GM19324 (cell line): ENCODE data around the gene TRPM1.

Experiments
- ATAC-seq: cut with Tn5 transposase; IDR thresholded peaks from one replicate; pipeline ENCODE4 v1.9.1; 2021; ENCODE audit warnings: mild to moderate bottlenecking, moderate library complexity; ENCODE audit not compliant: unreplicated experiment, low FRiP score

The TRPM1 gene

GRCh38 chr15:31051496-31052080 lies 49.9 kb downstream of the TRPM1 start:
- ATAC-seq: no peak

- ATAC-seq: no peak
These were observed 50.6 kb downstream of the TRPM1 start for GRCh38 chr15:31050953-31051352.

GRCh38 chr15:31049682-31050615 lies 51.6 kb downstream of the TRPM1 start:
- ATAC-seq: no peak

GRCh38 chr15:31049111-31049510 lies 52.4 kb downstream of the TRPM1 start:
- no peak for ATAC-seq

- no peak for ATAC-seq
These were observed 54.1 kb downstream of the TRPM1 start for GRCh38 chr15:31047437-31047836.

GRCh38 chr15:31046759-31047359 lies 54.7 kb downstream of the TRPM1 start:
- ATAC-seq: no peak

GRCh38 chr15:31045606-31046005 lies 55.9 kb downstream of the TRPM1 start:
- no peak for ATAC-seq

GRCh38 chr15:31042751-31043150 lies 58.8 kb downstream of the TRPM1 start:
- ATAC-seq: no peak

- no peak for ATAC-seq
These were observed 59.9 kb downstream of the TRPM1 start for GRCh38 chr15:31041610-31042009.

- no peak for ATAC-seq
These were observed 60.9 kb downstream of the TRPM1 start for GRCh38 chr15:31040611-31041010.

GRCh38 chr15:31039961-31040360 lies 61.6 kb downstream of the TRPM1 start:
- no peak for ATAC-seq

GRCh38 chr15:31037731-31038477 lies 63.6 kb downstream of the TRPM1 start:
- no peak for ATAC-seq

GRCh38 chr15:31036783-31037182 lies 64.7 kb downstream of the TRPM1 start:
- ATAC-seq: no peak

- ATAC-seq: no peak
These were observed 65.9 kb downstream of the TRPM1 start for GRCh38 chr15:31035610-31036009.

GRCh38 chr15:31034152-31034551 lies 67.4 kb downstream of the TRPM1 start:
- no peak for ATAC-seq

- no peak for ATAC-seq
These were observed 68.6 kb downstream of the TRPM1 start for GRCh38 chr15:31032961-31033371.

- ATAC-seq: peak; percentile 66
These were observed 70.0 kb downstream of the TRPM1 start for GRCh38 chr15:31031471-31032067.

GRCh38 chr15:31027910-31028578 lies 73.5 kb downstream of the TRPM1 start:
- ATAC-seq: no peak

- ATAC-seq: no peak
These were observed 75.5 kb downstream of the TRPM1 start for GRCh38 chr15:31025996-31026395.

- ATAC-seq: no peak
These were observed 76.5 kb downstream of the TRPM1 start for GRCh38 chr15:31024979-31025378.
